ENCODE results near the gene EDN3.

- TF ChIP-seq SRF (IDR thresholded peaks at IDR 0.05; ENCODE audit: low read depth, low read length) (no peak), CTCF (IDR thresholded peaks at IDR 0.05; ENCODE audit: control extremely low read depth in 1 of 3, insufficient read depth in 1 of 3, low read depth in 1 of 3, low read length in 3 of 3) (no peak), EZH2 (IDR thresholded peaks at IDR 0.05; ENCODE audit: low read depth, low read length, severe bottlenecking) (no peak), EP300 (IDR thresholded peaks at IDR 0.05; ENCODE audit: borderline replicate concordance in 1 of 2, low read depth in 2 of 2, low read length in 2 of 2) (no peak), POLR2AphosphoS5 (IDR thresholded peaks at IDR 0.05; ENCODE audit: low read depth, low read length) (no peak), KDM1A (IDR thresholded peaks at IDR 0.05; ENCODE audit: borderline replicate concordance, low read length) (no peak), POLR2A (IDR thresholded peaks at IDR 0.05; ENCODE audit: control extremely low read depth in 1 of 2, low read depth in 2 of 2, low read length in 2 of 2) (no peak), SP2 (IDR thresholded peaks at IDR 0.05; ENCODE audit: low read length) (no peak), BACH1 (IDR thresholded peaks at IDR 0.05; ENCODE audit: low read length) (no peak), MAFK (IDR thresholded peaks at IDR 0.05; ENCODE audit: low read depth, low read length) (no peak), E2F6 (IDR thresholded peaks at IDR 0.05) (no peak), USF2 (IDR thresholded peaks at IDR 0.05; ENCODE audit: low read length) (no peak)
Measured at GRCh38 chr20:59325142-59325523, 24.7 kb downstream of the EDN3 start.
